OCI-LY3 (cell line): ENCODE results near the gene LDLRAD4.

ENCODE experiments used
- CTCF ChIP-seq: fragments of 200-600, 300-600 bp; sonication (generic); IDR thresholded peaks from 2 replicates; pipeline ENCODE4 v1.5.1; 2014; ENCODE audit warnings: antibody characterized with exemption, low read length, low read depth
- EZH2phosphoT487 ChIP-seq: fragments of 200-600 bp; shearing (Covaris generic); IDR thresholded peaks from 2 replicates; pipeline ENCODE4 v1.6.1; 2018; ENCODE audit warnings: antibody characterized with exemption, mixed run types, low read depth

GRCh38 chr18:13485604-13486003 lies 267.0 kb downstream of the LDLRAD4 start:
- TF ChIP-seq CTCF (no peak), EZH2phosphoT487 (no peak)
